Breast epithelium (tissue), 4 donors: ENCODE data around the gene PPFIA3. TPM values are rescaled to one million over a fixed set of nuclear protein-coding genes. Genes with fewer than 3 reads are reported as not detected.

Experiments used
- DNase-seq, 2 donors: peaks; one replicate each; pipeline ENCODE4 v3.0.0-alpha.2; 2019; ENCODE audit warnings: low spot score in 2 of 2
- H3K27ac ChIP-seq, 2 donors: fragments of 200-600 bp; sonication (generic) in 1 of 2; one replicate each; pipeline ENCODE4 v1.5.1; 2016 to 2019; ENCODE audit warnings: mild to moderate bottlenecking in 1 of 2
- H3K27me3 ChIP-seq, 2 donors: fragments of 200-600 bp; sonication (generic) in 1 of 2; one replicate each; pipeline versions ENCODE4 v1.5.1 to v1.6.0; 2017 to 2019; ENCODE audit warnings: control low read depth in 1 of 2, mild to moderate bottlenecking in 1 of 2
- H3K36me3 ChIP-seq: fragments of 200-600 bp; one replicate; pipeline ENCODE4 v1.5.1; 2019
- H3K4me1 ChIP-seq, 2 donors: fragments of 200-600 bp; sonication (generic); one replicate each; pipeline ENCODE4 v1.5.1; 2016 to 2019; ENCODE audit warnings: control low read depth in 1 of 2
- H3K4me3 ChIP-seq, 3 donors: fragments of 200-600 bp; sonication (generic); 1 replicate in 2 of 3; 2 replicates in 1 of 3; pipeline ENCODE4 v1.5.1; 2016 to 2019; ENCODE audit warnings: mild to moderate bottlenecking in 3 of 3, moderate library complexity in 2 of 3
- H3K9me3 ChIP-seq, 2 donors: fragments of 200-600 bp; sonication (generic) in 1 of 2; one replicate each; pipeline ENCODE4 v1.5.1; 2016 to 2019; ENCODE audit warnings: control low read depth in 1 of 2
- CTCF ChIP-seq, 3 donors: fragments of 450-650 bp; IDR thresholded peaks; one replicate each; pipeline ENCODE4 v1.5.1; 2016 to 2017; ENCODE audit warnings: antibody characterized with exemption in 3 of 3, mild to moderate bottlenecking in 3 of 3, moderate library complexity in 3 of 3
- POLR2A ChIP-seq: fragments of 450-650 bp; IDR thresholded peaks from one replicate; pipeline ENCODE4 v1.6.1; 2016; ENCODE audit warnings: antibody characterized with exemption, mild to moderate bottlenecking, moderate library complexity
- POLR2AphosphoS5 ChIP-seq, 3 donors: sonication (generic); formaldehyde crosslinking; IDR thresholded peaks; one replicate each; pipeline ENCODE4 v1.6.1; 2017; ENCODE audit warnings: antibody characterized with exemption in 3 of 3
- intact Hi-C: fragments of 100-400 bp; cut with DNase I; formaldehyde crosslinking; loops from one replicate; pipeline ENCODE4 v1.15.1; 2023; ENCODE audit warnings: low total_unique reads
- total RNA-seq, 3 donors: library from RNA; depleted of rRNA; stranded (reverse); fragments of >200 nt; gene quantifications; one replicate each; pipeline ENCODE4 v1.1.0, GENCODE V29; 2016

The PPFIA3 gene
- total RNA-seq, 3 donors from 2014 or later = 3.4 to 6.2 (median 3.4) TPM

DNA sequence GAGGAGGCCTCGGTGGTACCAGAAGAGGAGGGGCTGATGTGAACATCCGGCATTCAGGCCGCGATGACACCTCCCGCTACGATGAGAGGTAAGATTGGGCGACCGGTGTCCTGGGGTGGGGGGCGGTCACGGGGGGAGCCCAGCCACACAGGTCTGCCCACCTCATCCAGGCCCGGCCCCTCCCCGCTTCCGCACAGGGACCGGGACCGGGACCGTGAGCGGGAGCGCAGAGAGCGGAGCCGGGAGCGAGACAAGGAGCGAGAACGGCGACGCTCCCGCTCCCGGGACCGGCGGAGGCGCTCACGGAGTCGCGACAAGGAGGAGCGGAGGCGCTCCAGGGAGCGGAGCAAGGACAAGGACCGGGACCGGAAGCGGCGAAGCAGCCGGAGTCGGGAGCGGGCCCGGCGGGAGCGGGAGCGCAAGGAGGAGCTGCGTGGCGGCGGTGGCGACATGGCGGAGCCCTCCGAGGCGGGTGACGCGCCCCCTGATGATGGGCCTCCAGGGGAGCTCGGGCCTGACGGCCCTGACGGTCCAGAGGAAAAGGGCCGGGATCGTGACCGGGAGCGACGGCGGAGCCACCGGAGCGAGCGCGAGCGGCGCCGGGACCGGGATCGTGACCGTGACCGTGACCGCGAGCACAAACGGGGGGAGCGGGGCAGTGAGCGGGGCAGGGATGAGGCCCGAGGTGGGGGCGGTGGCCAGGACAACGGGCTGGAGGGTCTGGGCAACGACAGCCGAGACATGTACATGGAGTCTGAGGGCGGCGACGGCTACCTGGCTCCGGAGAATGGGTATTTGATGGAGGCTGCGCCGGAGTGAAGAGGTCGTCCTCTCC lies 11.5 kb upstream of the PPFIA3 start:
- Histone ChIP-seq H3K9me3 (no peaks in the 10 kb centered on the region), H3K4me3 (no peak overlapping the region), H3K27me3 (no peaks in the 10 kb centered on the region), H3K4me1 (no peaks in the 10 kb centered on the region), H3K36me3 (no peaks in the 10 kb centered on the region), H3K27ac (no peak overlapping the region)
- TF ChIP-seq CTCF (IDR thresholded peaks at IDR 0.05) (no peak), POLR2AphosphoS5 (IDR thresholded peaks at IDR 0.05) (no peak), POLR2A (no peak)
- DNase-seq = no peak
- intact Hi-C loops = no loop called here

- Histone ChIP-seq H3K27ac (no peak overlapping the region), H3K4me1 (peaks cover 0 to 3% of the 10 kb centered on the region in 2 donors), H3K36me3 (no peaks in the 10 kb centered on the region), H3K27me3 (no peaks in the 10 kb centered on the region), H3K4me3 (no peak overlapping the region), H3K9me3 (no peaks in the 10 kb centered on the region)
- intact Hi-C loops = no loop called here
- TF ChIP-seq CTCF (IDR thresholded peaks at IDR 0.05) (no peak), POLR2A (no peak), POLR2AphosphoS5 (IDR thresholded peaks at IDR 0.05) (no peak)
- DNase-seq = no peak
Observed at GRCh38 chr19:49109051-49109450, 10.3 kb upstream of the PPFIA3 start.

DNA sequence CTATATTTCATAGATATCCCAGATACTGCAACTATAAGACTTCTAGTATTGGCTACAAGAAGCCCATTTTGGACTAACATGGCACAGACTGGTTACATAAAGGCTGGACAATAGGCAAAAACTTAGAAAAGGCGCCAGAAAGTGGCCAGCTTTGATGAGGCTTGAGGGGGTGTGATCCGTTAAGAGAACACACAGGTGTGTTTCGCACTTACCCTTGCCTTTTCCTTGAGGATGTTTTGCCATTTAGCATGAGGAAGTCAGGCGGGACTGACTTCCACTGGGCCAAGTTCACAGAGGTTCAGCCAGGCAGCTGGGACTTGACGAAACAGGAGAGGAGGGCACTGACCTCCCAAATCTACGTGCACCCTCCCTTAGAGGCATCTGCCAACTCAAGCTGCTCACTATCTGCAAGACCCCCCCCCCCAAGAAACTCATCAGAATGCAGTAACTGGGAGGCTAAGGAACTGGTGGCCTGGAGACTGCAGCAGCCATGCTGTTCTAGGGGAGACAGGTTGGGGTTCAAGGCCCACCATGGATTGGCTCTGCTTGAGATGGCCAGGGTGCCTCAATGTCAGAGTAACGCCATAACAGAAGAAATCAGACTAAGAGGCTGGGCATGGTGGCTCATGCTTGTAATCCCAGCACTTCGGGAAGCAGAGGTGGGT lies 9.6 kb upstream of the PPFIA3 start:
- Histone ChIP-seq H3K4me3 (no peak overlapping the region), H3K36me3 (no peaks in the 10 kb centered on the region), H3K27ac (no peak overlapping the region), H3K27me3 (no peaks in the 10 kb centered on the region), H3K4me1 (peaks cover 0 to 3% of the 10 kb centered on the region in 2 donors), H3K9me3 (no peaks in the 10 kb centered on the region)
- intact Hi-C loops = no loop called here
- TF ChIP-seq CTCF (IDR thresholded peaks at IDR 0.05) (no peak), POLR2AphosphoS5 (IDR thresholded peaks at IDR 0.05) (no peak), POLR2A (no peak)
- DNase-seq = no peak

GRCh38 chr19:49110567-49110966 lies 8.8 kb upstream of the PPFIA3 start:
- Histone ChIP-seq H3K9me3 (no peaks in the 10 kb centered on the region), H3K4me3 (no peak overlapping the region), H3K27ac (no peak overlapping the region), H3K27me3 (no peaks in the 10 kb centered on the region), H3K36me3 (no peaks in the 10 kb centered on the region), H3K4me1 (peaks cover 0 to 3% of the 10 kb centered on the region in 2 donors)
- DNase-seq = no peak
- TF ChIP-seq POLR2AphosphoS5 (IDR thresholded peaks at IDR 0.05) = no peak
- TF ChIP-seq CTCF (IDR thresholded peaks at IDR 0.05) = no peak
- TF ChIP-seq POLR2A = no peak
- intact Hi-C loops = no loop called here
